ENCODE data around the gene FYN.

GRCh38 chr6:111661541-111662061 is 211.7 kb downstream of the FYN start:
- TF ChIP-seq POLR2A (IDR thresholded peaks at IDR 0.05) (no peak), CTCF (IDR thresholded peaks at IDR 0.05) (no peak)
